Left lobe of liver (tissue), 2 donors: ENCODE results near the gene LPAR6. TPM values are rescaled to one million over a fixed set of nuclear protein-coding genes. Genes with fewer than 3 reads are reported as not detected.
A peak's percentile ranks its signal among the peaks of the same experiment; 100 is the strongest.
"Not testable (repeated sequence)": the region's sequence is repeated elsewhere in the genome, so short reads cannot be mapped to it uniquely, and the experiment has no call there.

Experiments used
- ATAC-seq: fragments of 200-7000 bp; cut with Tn5 transposase; one replicate; pipeline ENCODE4 v1.9.1; 2020; ENCODE audit warnings: mild to moderate bottlenecking, moderate library complexity
- DNase-seq: peaks from one replicate; pipeline ENCODE4 v3.0.0-alpha.2; 2020; ENCODE audit warnings: low spot score
- total RNA-seq: library from RNA; stranded (reverse); gene quantifications from one replicate; pipeline ENCODE4 v1.2.1, GENCODE V29; 2021
- donor health status: DM: no; HTN: no; CAD: no; lungs with moderate emphysema.
- donor health status: DM: no; HTN: yes; CAD: no.

Gene LPAR6
- 4.8 TPM for total RNA-seq

GRCh38 chr13:48412881-48413351 is at the start of gene LPAR6:
LPAR6 (minus strand) TSS chr13:48413113; CDS start chr13:48412423, 690 bp downstream.
- DNase-seq (no peak), ATAC-seq (peak; percentile 84)

- DNase-seq (no peak), ATAC-seq (no peak)
Observed at GRCh38 chr13:48457578-48458242, 44.8 kb upstream of the LPAR6 start.

GRCh38 chr13:48456546-48456945 is 43.6 kb upstream of the LPAR6 start:
- no peak for ATAC-seq
- DNase-seq = no peak

GRCh38 chr13:48451196-48451595 is 38.3 kb upstream of the LPAR6 start:
- ATAC-seq, DNase-seq: not testable (repeated sequence)

- no peak for ATAC-seq
- no peak for DNase-seq
Observed at GRCh38 chr13:48449656-48450055, 36.7 kb upstream of the LPAR6 start.

- no peak for ATAC-seq
Observed at GRCh38 chr13:48448959-48449614, 36.2 kb upstream of the LPAR6 start.

GRCh38 chr13:48448285-48448958 is 35.5 kb upstream of the LPAR6 start:
- ATAC-seq (no peak), DNase-seq (no peak)

More at GRCh38 chr13:48448959-48449614, 36.2 kb upstream of the LPAR6 start:
- no peak for DNase-seq

- no peak for DNase-seq
- ATAC-seq = no peak
Observed at GRCh38 chr13:48446464-48446863, 33.6 kb upstream of the LPAR6 start.

GRCh38 chr13:48443442-48444208 is 30.7 kb upstream of the LPAR6 start:
- DNase-seq = no peak
- no peak for ATAC-seq

- ATAC-seq = peak; percentile 46
Observed at GRCh38 chr13:48437371-48437770, 24.5 kb upstream of the LPAR6 start.

GRCh38 chr13:48436661-48437288 is 23.9 kb upstream of the LPAR6 start:
- DNase-seq (no peak), ATAC-seq (no peak)

More at GRCh38 chr13:48437371-48437770, 24.5 kb upstream of the LPAR6 start:
- DNase-seq = no peak

- no peak for ATAC-seq
- no peak for DNase-seq
Observed at GRCh38 chr13:48434200-48434599, 21.3 kb upstream of the LPAR6 start.

GRCh38 chr13:48431987-48432615 is 19.2 kb upstream of the LPAR6 start:
- ATAC-seq = no peak
- no peak for DNase-seq

- ATAC-seq (no peak), DNase-seq (no peak)
Observed at GRCh38 chr13:48431431-48431830, 18.5 kb upstream of the LPAR6 start.

- DNase-seq (no peak), ATAC-seq (no peak)
Observed at GRCh38 chr13:48429886-48430285, 17.0 kb upstream of the LPAR6 start.

- DNase-seq (no peak), ATAC-seq (no peak)
Observed at GRCh38 chr13:48429036-48429435, 16.1 kb upstream of the LPAR6 start.

- not testable (repeated sequence) for DNase-seq
- ATAC-seq = peak; percentile 23
Observed at GRCh38 chr13:48426755-48427298, 13.9 kb upstream of the LPAR6 start.

- DNase-seq (no peak), ATAC-seq (no peak)
Observed at GRCh38 chr13:48426052-48426451, 13.1 kb upstream of the LPAR6 start.

- ATAC-seq (no peak), DNase-seq (no peak)
Observed at GRCh38 chr13:48424212-48424611, 11.3 kb upstream of the LPAR6 start.

GRCh38 chr13:48422003-48422402 is 9.1 kb upstream of the LPAR6 start:
- not testable (repeated sequence) for ATAC-seq, DNase-seq
